22Rv1 (cell line): ENCODE data around the gene TULP3.

Experiments used
- ZFX ChIP-seq: fragments of 450-650 bp; IDR thresholded peaks from 2 replicates; pipeline ENCODE4 v1.6.1; 2017; ENCODE audit warnings: antibody characterized with exemption, borderline replicate concordance
- TF ChIP-seq, protein P1 (sequence below): fragments of 450-650 bp; IDR thresholded peaks from 2 replicates; pipeline ENCODE4 v1.5.1; 2017; ENCODE audit warnings: mild to moderate bottlenecking

DNA sequence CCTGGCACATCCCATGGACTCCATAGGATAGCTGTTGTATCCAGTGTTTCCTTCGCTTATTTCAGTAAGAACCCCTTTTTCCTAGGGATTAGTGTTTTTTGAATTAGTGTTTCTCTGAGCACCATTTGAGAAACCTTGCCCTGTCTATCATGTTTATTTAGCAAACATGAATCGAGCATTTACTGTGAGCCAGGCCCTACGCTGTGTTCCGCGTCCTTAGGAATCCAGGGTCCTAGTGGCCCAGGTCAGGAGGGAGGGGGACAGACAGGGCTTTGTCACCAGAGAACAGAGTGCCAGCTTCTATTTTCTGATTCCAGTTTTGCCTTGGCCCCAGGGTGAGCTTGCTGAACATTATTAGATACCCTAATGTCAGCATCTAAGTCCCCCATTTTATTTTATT, 71.0 kb downstream of the TULP3 start:
- TF ChIP-seq, protein P1, sequence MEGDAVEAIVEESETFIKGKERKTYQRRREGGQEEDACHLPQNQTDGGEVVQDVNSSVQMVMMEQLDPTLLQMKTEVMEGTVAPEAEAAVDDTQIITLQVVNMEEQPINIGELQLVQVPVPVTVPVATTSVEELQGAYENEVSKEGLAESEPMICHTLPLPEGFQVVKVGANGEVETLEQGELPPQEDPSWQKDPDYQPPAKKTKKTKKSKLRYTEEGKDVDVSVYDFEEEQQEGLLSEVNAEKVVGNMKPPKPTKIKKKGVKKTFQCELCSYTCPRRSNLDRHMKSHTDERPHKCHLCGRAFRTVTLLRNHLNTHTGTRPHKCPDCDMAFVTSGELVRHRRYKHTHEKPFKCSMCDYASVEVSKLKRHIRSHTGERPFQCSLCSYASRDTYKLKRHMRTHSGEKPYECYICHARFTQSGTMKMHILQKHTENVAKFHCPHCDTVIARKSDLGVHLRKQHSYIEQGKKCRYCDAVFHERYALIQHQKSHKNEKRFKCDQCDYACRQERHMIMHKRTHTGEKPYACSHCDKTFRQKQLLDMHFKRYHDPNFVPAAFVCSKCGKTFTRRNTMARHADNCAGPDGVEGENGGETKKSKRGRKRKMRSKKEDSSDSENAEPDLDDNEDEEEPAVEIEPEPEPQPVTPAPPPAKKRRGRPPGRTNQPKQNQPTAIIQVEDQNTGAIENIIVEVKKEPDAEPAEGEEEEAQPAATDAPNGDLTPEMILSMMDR = no peak
- no peak for TF ChIP-seq ZFX
